Erythroblast (primary cell): ENCODE measurements around the gene TTC33.

Source experiments
- DNase-seq, 2 experiments: peaks; one replicate each; lab custom pipeline; 2025; lab: John Stamatoyannopoulos, UW
- GATA1 ChIP-seq: IDR thresholded peaks from 2 replicates; pipeline ENCODE4 v1.6.1; 2011; ENCODE audit warnings: low read depth, mild to moderate bottlenecking, control low read depth, low read length, moderate library complexity
- POLR2A ChIP-seq: IDR thresholded peaks from 2 replicates; pipeline ENCODE4 v1.6.1; 2011; ENCODE audit warnings: mild to moderate bottlenecking, low read length

Gene TTC33

GRCh38 chr5:40623480-40624420 is 132.0 kb downstream of the TTC33 start:
- TF ChIP-seq GATA1, result no peak
- TF ChIP-seq POLR2A, result no peak
- DNase-seq, result no peak

- DNase-seq, result no peak
- TF ChIP-seq POLR2A (no peak), GATA1 (no peak)
Measured at GRCh38 chr5:40622463-40623252, 133.1 kb downstream of the TTC33 start.

GRCh38 chr5:40619421-40619820 is 136.3 kb downstream of the TTC33 start:
- TF ChIP-seq POLR2A (no peak), GATA1 (no peak)
- DNase-seq, result no peak

GRCh38 chr5:40618926-40619325 is 136.8 kb downstream of the TTC33 start:
- no peak for DNase-seq
- no peak for TF ChIP-seq POLR2A
- TF ChIP-seq GATA1, result no peak

GRCh38 chr5:40616781-40617180 is 139.0 kb downstream of the TTC33 start:
- DNase-seq, result no peak
- TF ChIP-seq GATA1 (no peak), POLR2A (no peak)

GRCh38 chr5:40615586-40616170 is 140.1 kb downstream of the TTC33 start:
- no peak for TF ChIP-seq GATA1
- TF ChIP-seq POLR2A, result no peak
- DNase-seq, result no peak

- no peak for DNase-seq
- TF ChIP-seq GATA1 (no peak), POLR2A (no peak)
Measured at GRCh38 chr5:40614923-40615585, 140.7 kb downstream of the TTC33 start.

GRCh38 chr5:40614466-40614865 is 141.3 kb downstream of the TTC33 start:
- no peak for DNase-seq
- TF ChIP-seq GATA1, result no peak
- TF ChIP-seq POLR2A, result no peak

- TF ChIP-seq GATA1 (no peak), POLR2A (no peak)
- DNase-seq, result no peak
Measured at GRCh38 chr5:40607202-40607601, 148.6 kb downstream of the TTC33 start.

- no peak for TF ChIP-seq POLR2A
- no peak for TF ChIP-seq GATA1
- no peak for DNase-seq
Measured at GRCh38 chr5:40606077-40606765, 149.5 kb downstream of the TTC33 start.

GRCh38 chr5:40605295-40605958 is 150.3 kb downstream of the TTC33 start:
- TF ChIP-seq GATA1 (no peak), POLR2A (no peak)
- DNase-seq, result no peak

- TF ChIP-seq GATA1, result no peak
- TF ChIP-seq POLR2A, result no peak
- DNase-seq, result no peak
Measured at GRCh38 chr5:40603378-40603777, 152.4 kb downstream of the TTC33 start.
